ENCODE results near the gene BCL2L13. TPM values are rescaled to one million over a fixed set of nuclear protein-coding genes. Genes with fewer than 3 reads are reported as not detected.
"Not testable (repeated sequence)": the region's sequence is repeated elsewhere in the genome, so short reads cannot be mapped to it uniquely, and the experiment has no call there.

BCL2L13 gene
- polyA plus RNA-seq, 1 donor from 2014 or later: 20.8 TPM

DNA sequence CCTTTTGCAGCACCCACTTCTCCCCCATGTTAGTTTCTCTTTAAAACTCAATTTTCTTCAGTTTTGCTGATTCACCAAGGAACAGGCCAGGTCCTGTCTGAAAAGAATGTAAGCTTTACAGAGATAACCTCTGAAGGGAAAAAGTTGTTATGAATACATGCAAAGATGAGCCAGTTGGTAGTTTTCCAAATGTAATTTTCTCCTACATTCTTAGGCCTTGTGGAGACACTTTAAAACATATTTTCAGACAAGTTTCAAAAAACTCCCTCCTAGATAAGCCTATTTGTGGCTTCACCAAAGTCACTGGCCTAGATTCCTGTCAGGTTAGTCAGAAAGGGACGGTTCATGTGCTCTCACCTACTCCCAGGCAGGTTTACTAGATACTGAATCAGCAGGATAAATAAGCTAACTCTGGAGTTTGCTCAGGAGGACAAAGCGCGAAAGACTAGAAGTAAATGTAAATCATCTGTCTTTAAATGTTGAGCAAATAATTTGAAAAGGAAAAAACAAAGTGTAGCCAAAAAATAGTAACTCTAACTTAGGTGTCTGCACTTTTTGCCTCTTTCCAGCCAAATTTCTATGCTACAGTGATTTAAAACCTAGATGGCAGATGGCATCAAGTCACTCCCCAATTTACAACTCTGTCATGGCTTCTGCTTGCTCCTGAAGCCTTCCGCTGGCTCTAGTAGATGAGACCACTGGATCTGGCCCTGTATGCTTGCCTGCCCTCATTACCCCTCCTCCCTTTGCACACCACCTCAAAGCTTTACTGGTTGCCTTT lies 5.2 kb upstream of the BCL2L13 start:
- no peak overlapping the region for H2AFZ ChIP-seq (ENCODE audit: low read depth, low read length)
- H3K4me2 ChIP-seq (ENCODE audit: low read length): no peak overlapping the region
- no peak overlapping the region for H3K27ac ChIP-seq (ENCODE audit: low read length)
- H3K9me2 ChIP-seq (ENCODE audit: insufficient read depth, low read length): no peaks in the 10 kb centered on the region
- H3F3A ChIP-seq (ENCODE audit: insufficient read depth, low read length, poor library complexity, severe bottlenecking): peaks cover 3% of the 10 kb centered on the region
- no peak overlapping the region for H3K9ac ChIP-seq (ENCODE audit: low read length)
- H3K4me3 ChIP-seq (ENCODE audit: low read length): no peak overlapping the region
- H4K20me1 ChIP-seq (ENCODE audit: insufficient read depth): no peaks in the 10 kb centered on the region
- H3K79me2 ChIP-seq (replicated peaks; ENCODE audit: insufficient read depth, low read length): peaks cover 5% of the 10 kb centered on the region
- TF ChIP-seq POLR2AphosphoS5 (IDR thresholded peaks at IDR 0.05) (no peak), RAD21 (conservative IDR thresholded peaks at IDR 0.05) (no peak)
- no peaks in the 10 kb centered on the region for H3K27me3 ChIP-seq (ENCODE audit: insufficient read depth, low read depth, low read length)
- H3K9me3 ChIP-seq (ENCODE audit: low read length): no peaks in the 10 kb centered on the region
- H3K36me3 ChIP-seq (ENCODE audit: insufficient read depth, low read length): no peaks in the 10 kb centered on the region

DNA sequence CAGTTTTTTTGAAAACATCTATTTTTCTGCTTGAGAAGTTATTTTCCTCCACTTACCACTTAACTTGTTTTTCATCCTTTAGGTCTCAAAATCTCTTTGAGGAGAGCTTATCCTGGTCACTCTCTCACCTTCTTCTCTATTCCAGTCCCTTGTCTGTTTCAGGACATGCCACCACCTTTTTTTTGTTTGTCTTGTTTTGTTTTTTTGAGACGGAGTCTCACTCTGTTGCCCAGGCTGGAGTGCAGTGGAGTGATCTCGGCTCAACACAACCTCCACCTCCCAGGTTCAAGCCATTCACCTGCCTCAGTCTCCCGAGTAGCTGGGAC lies 4.6 kb upstream of the BCL2L13 start:
- Histone ChIP-seq H3K79me2 (replicated peaks; ENCODE audit: insufficient read depth, low read length) (peaks cover 4% of the 10 kb centered on the region), H4K20me1 (ENCODE audit: insufficient read depth) (no peaks in the 10 kb centered on the region), H3K9me3 (ENCODE audit: low read length) (no peaks in the 10 kb centered on the region), H3K36me3 (ENCODE audit: insufficient read depth, low read length) (no peaks in the 10 kb centered on the region), H2AFZ (ENCODE audit: low read depth, low read length) (no peak overlapping the region), H3F3A (ENCODE audit: insufficient read depth, low read length, poor library complexity, severe bottlenecking) (peaks cover 2% of the 10 kb centered on the region), H3K4me3 (ENCODE audit: low read length) (no peak overlapping the region), H3K4me2 (ENCODE audit: low read length) (no peak overlapping the region), H3K27ac (ENCODE audit: low read length) (no peak overlapping the region), H3K9ac (ENCODE audit: low read length) (no peak overlapping the region), H3K27me3 (ENCODE audit: insufficient read depth, low read depth, low read length) (no peaks in the 10 kb centered on the region), H3K9me2 (ENCODE audit: insufficient read depth, low read length) (no peaks in the 10 kb centered on the region)
- TF ChIP-seq EP300 (conservative IDR thresholded peaks at IDR 0.05; ENCODE audit: poor library complexity, severe bottlenecking) (no peak), SMC3 (conservative IDR thresholded peaks at IDR 0.05; ENCODE audit: poor library complexity) (no peak)

DNA sequence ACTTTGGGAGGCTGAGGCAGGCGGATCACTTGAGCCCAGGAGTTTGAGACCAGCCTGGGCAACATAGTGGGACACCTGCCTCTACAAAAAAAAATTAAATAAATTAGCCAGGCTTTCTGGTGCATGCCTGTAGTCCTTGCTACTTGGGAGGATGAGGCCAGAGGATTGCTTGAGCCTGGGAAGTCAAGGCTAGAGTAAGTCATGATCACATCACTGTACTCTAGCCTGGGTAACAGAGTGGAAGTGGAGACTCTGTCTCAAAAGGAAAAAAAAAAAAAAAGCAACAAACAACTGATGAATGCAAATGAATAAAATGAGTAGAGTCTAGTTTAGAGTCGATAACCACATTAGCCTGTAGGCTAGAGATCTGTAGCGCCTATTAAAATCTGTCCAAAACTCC lies 3.9 kb upstream of the BCL2L13 start:
- Histone ChIP-seq H3K79me2 (replicated peaks; ENCODE audit: insufficient read depth, low read length) (no peaks in the 10 kb centered on the region), H2AFZ (ENCODE audit: low read depth, low read length) (no peak overlapping the region)
- TF ChIP-seq EZH2 (IDR thresholded peaks at IDR 0.05; ENCODE audit: borderline replicate concordance, insufficient read depth, low read length, poor library complexity, severe bottlenecking) (no peak), MXI1 (conservative IDR thresholded peaks at IDR 0.05; ENCODE audit: poor library complexity, severe bottlenecking) (no peak), RAD21 (conservative IDR thresholded peaks at IDR 0.05) (no peak), TAF1 (IDR thresholded peaks at IDR 0.05; ENCODE audit: low read depth) (no peak), EP300 (conservative IDR thresholded peaks at IDR 0.05; ENCODE audit: poor library complexity, severe bottlenecking) (no peak), POLR2AphosphoS5 (IDR thresholded peaks at IDR 0.05) (no peak), SMC3 (conservative IDR thresholded peaks at IDR 0.05; ENCODE audit: poor library complexity) (no peak)
- TF ChIP-seq, protein P1, sequence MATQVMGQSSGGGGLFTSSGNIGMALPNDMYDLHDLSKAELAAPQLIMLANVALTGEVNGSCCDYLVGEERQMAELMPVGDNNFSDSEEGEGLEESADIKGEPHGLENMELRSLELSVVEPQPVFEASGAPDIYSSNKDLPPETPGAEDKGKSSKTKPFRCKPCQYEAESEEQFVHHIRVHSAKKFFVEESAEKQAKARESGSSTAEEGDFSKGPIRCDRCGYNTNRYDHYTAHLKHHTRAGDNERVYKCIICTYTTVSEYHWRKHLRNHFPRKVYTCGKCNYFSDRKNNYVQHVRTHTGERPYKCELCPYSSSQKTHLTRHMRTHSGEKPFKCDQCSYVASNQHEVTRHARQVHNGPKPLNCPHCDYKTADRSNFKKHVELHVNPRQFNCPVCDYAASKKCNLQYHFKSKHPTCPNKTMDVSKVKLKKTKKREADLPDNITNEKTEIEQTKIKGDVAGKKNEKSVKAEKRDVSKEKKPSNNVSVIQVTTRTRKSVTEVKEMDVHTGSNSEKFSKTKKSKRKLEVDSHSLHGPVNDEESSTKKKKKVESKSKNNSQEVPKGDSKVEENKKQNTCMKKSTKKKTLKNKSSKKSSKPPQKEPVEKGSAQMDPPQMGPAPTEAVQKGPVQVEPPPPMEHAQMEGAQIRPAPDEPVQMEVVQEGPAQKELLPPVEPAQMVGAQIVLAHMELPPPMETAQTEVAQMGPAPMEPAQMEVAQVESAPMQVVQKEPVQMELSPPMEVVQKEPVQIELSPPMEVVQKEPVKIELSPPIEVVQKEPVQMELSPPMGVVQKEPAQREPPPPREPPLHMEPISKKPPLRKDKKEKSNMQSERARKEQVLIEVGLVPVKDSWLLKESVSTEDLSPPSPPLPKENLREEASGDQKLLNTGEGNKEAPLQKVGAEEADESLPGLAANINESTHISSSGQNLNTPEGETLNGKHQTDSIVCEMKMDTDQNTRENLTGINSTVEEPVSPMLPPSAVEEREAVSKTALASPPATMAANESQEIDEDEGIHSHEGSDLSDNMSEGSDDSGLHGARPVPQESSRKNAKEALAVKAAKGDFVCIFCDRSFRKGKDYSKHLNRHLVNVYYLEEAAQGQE (IDR thresholded peaks at IDR 0.05; ENCODE audit: borderline replicate concordance): no peak
- TF ChIP-seq, protein P2, sequence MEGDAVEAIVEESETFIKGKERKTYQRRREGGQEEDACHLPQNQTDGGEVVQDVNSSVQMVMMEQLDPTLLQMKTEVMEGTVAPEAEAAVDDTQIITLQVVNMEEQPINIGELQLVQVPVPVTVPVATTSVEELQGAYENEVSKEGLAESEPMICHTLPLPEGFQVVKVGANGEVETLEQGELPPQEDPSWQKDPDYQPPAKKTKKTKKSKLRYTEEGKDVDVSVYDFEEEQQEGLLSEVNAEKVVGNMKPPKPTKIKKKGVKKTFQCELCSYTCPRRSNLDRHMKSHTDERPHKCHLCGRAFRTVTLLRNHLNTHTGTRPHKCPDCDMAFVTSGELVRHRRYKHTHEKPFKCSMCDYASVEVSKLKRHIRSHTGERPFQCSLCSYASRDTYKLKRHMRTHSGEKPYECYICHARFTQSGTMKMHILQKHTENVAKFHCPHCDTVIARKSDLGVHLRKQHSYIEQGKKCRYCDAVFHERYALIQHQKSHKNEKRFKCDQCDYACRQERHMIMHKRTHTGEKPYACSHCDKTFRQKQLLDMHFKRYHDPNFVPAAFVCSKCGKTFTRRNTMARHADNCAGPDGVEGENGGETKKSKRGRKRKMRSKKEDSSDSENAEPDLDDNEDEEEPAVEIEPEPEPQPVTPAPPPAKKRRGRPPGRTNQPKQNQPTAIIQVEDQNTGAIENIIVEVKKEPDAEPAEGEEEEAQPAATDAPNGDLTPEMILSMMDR (IDR thresholded peaks at IDR 0.05; ENCODE audit: poor library complexity, severe bottlenecking): no peak

GRCh38 chr22:17636850-17637249 lies 1.7 kb upstream of the BCL2L13 start:
- not testable (repeated sequence) for H3K9ac ChIP-seq (ENCODE audit: low read length); H3K36me3 ChIP-seq (ENCODE audit: insufficient read depth, low read length); H4K20me1 ChIP-seq (ENCODE audit: insufficient read depth); H3K4me2 ChIP-seq (ENCODE audit: low read length); H3K4me3 ChIP-seq (ENCODE audit: low read length); H2AFZ ChIP-seq (ENCODE audit: low read depth, low read length); H3K79me2 ChIP-seq (replicated peaks; ENCODE audit: insufficient read depth, low read length); H3K27ac ChIP-seq (ENCODE audit: low read length); H3K9me3 ChIP-seq (ENCODE audit: low read length); H3K9me2 ChIP-seq (ENCODE audit: insufficient read depth, low read length); H3F3A ChIP-seq (ENCODE audit: insufficient read depth, low read length, poor library complexity, severe bottlenecking); H3K27me3 ChIP-seq (ENCODE audit: insufficient read depth, low read depth, low read length)

More for the DNA sequence above, 3.9 kb upstream of the BCL2L13 start:
- Histone ChIP-seq H3K36me3 (ENCODE audit: insufficient read depth, low read length) (no peaks in the 10 kb centered on the region), H3K9ac (ENCODE audit: low read length) (no peak overlapping the region), H4K20me1 (ENCODE audit: insufficient read depth) (no peaks in the 10 kb centered on the region), H3K9me3 (ENCODE audit: low read length) (no peaks in the 10 kb centered on the region), H3K9me2 (ENCODE audit: insufficient read depth, low read length) (no peaks in the 10 kb centered on the region), H3K4me2 (ENCODE audit: low read length) (no peak overlapping the region), H3F3A (ENCODE audit: insufficient read depth, low read length, poor library complexity, severe bottlenecking) (no peaks in the 10 kb centered on the region), H3K27me3 (ENCODE audit: insufficient read depth, low read depth, low read length) (no peaks in the 10 kb centered on the region), H3K27ac (ENCODE audit: low read length) (no peak overlapping the region), H3K4me3 (ENCODE audit: low read length) (no peak overlapping the region)

All from neural cell (in vitro differentiated cells).